HCT116 (cell line): ENCODE measurements around the gene EIF5B. TPM values are rescaled to one million over a fixed set of nuclear protein-coding genes. Genes with fewer than 3 reads are reported as not detected.

Experiments used
- ATAC-seq: fragments of 200-7000 bp; cut with Tn5 transposase; 2 replicates; pipeline ENCODE4 v1.9.1; 2020; ENCODE audit warnings: mild to moderate bottlenecking, moderate library complexity
- BruUV-seq: library from RNA; stranded (reverse); fragments of 400-500 nt; replicated peaks from 2 replicates; lab custom pipeline; 2021; lab: Mats Ljungman, UMichigan
- CTCF ChIA-PET: fragments of 300-600 bp; sonication (Branson Sonifier 250); formaldehyde crosslinking; loops from one replicate; lab custom pipeline; 2021; ENCODE audit warnings: antibody characterized with exemption; lab: Charles Lee
- POLR2A ChIA-PET: fragments of 300-600, 350-600 bp; sonication (Branson Sonifier 250); formaldehyde crosslinking; loops from one replicate; lab custom pipeline; 2021; ENCODE audit warnings: antibody characterized with exemption; lab: Charles Lee
- RAD21 ChIA-PET, 2 experiments: fragments of 300-600 bp; sonication (Branson Sonifier 250); formaldehyde crosslinking; loops; one replicate each; lab custom pipeline; 2023; ENCODE audit warnings: low total read pairs in 2 of 2; ENCODE audit not compliant: uncharacterized antibody in 2 of 2, unreplicated experiment in 2 of 2, low non-redundant PET in 1 of 2; lab: Charles Lee
- DNase-seq: peaks from one replicate; pipeline ENCODE4 v3.0.0-alpha.2; 2010; ENCODE audit warnings: low read depth, low spot score
- H2AFZ ChIP-seq: fragments of 200-600 bp; shearing (Covaris generic), sonication (generic); 2 replicates; pipeline ENCODE4 v1.6.1; 2017; ENCODE audit warnings: low read depth, mixed run types, mixed read lengths, antibody characterized with exemption, low read length; ENCODE audit not compliant: poor library complexity, severe bottlenecking
- H3K27ac ChIP-seq: 2 replicates; pipeline ENCODE4 v1.5.1; 2012; ENCODE audit warnings: low read depth, low read length
- H3K27me3 ChIP-seq: fragments of 200-600 bp; sonication (generic); 2 replicates; pipeline ENCODE4 v1.6.1; 2016; ENCODE audit warnings: mixed run types, low read length, mixed read lengths; ENCODE audit not compliant: insufficient read depth
- H3K36me3 ChIP-seq, 2 experiments: fragments of 200-500 bp in 1 of 2; fragments of 200-600 bp in 1 of 2; sonication (Bioruptor generic) in 1 of 2; sonication (generic) in 1 of 2; 2 replicates each; pipeline versions ENCODE4 v1.5.1 to v1.6.1; 2014 to 2016; ENCODE audit warnings: low read length in 2 of 2, inconsistent platforms in 1 of 2, mixed read lengths in 1 of 2, mixed run types in 1 of 2; ENCODE audit not compliant: insufficient read depth in 2 of 2, control insufficient read depth in 1 of 2
- H3K4me1 ChIP-seq, 2 experiments: fragments of 200-600 bp in 1 of 2; sonication (generic) in 1 of 2; 2 replicates each; pipeline versions ENCODE4 v1.5.1 to v1.6.1; 2012 to 2017; ENCODE audit warnings: low read length in 2 of 2, inconsistent platforms in 1 of 2, mild to moderate bottlenecking in 1 of 2, mixed read lengths in 1 of 2, mixed run types in 1 of 2, moderate library complexity in 1 of 2; ENCODE audit not compliant: insufficient read depth in 2 of 2, control insufficient read depth in 1 of 2
- H3K4me2 ChIP-seq: fragments of 200-600 bp; sonication (generic); 2 replicates; pipeline ENCODE4 v1.6.1; 2017; ENCODE audit warnings: mixed run types, low read length, mixed read lengths
- H3K4me3 ChIP-seq, 2 experiments: fragments of 200-600 bp in 1 of 2; sonication (generic) in 1 of 2; replicated peaks in 1 of 2; 2 replicates each; pipeline ENCODE4 v1.5.1; 2011 to 2016; ENCODE audit warnings: low read length in 2 of 2, control low read depth in 1 of 2, low read depth in 1 of 2, mild to moderate bottlenecking in 1 of 2, mixed read lengths in 1 of 2, mixed run types in 1 of 2
- H3K79me2 ChIP-seq: fragments of 200-600 bp; sonication (generic); 2 replicates; pipeline ENCODE4 v1.6.1; 2017; ENCODE audit warnings: mild to moderate bottlenecking, mixed run types, low read length, moderate library complexity, mixed read lengths; ENCODE audit not compliant: insufficient read depth
- H3K9ac ChIP-seq: fragments of 200-600 bp; sonication (generic); 2 replicates; pipeline ENCODE4 v1.6.1; 2016; ENCODE audit warnings: low read length, mixed read lengths
- H3K9me2 ChIP-seq: fragments of 200-600 bp; sonication (generic), shearing (Covaris generic); 2 replicates; pipeline ENCODE4 v1.6.1; 2017; ENCODE audit warnings: mixed run types, mild to moderate bottlenecking, moderate library complexity; ENCODE audit not compliant: insufficient read depth
- H3K9me3 ChIP-seq, 2 experiments: fragments of 200-500 bp in 1 of 2; fragments of 200-600 bp in 1 of 2; sonication (Bioruptor generic) in 1 of 2; sonication (generic) in 1 of 2; 2 replicates each; pipeline ENCODE4 v1.6.1; 2014 to 2017; ENCODE audit warnings: low read length in 2 of 2, mixed read lengths in 2 of 2, inconsistent platforms in 1 of 2, low read depth in 1 of 2, mild to moderate bottlenecking in 1 of 2, mixed run types in 1 of 2, moderate library complexity in 1 of 2; ENCODE audit not compliant: control insufficient read depth in 1 of 2, insufficient read depth in 1 of 2
- H4K20me1 ChIP-seq: fragments of 200-600 bp; sonication (generic), shearing (Covaris generic); 2 replicates; pipeline ENCODE4 v1.6.1; 2017; ENCODE audit warnings: mixed run types, mild to moderate bottlenecking, moderate library complexity; ENCODE audit not compliant: insufficient read depth
- CBX3 ChIP-seq: IDR thresholded peaks from 2 replicates; pipeline ENCODE4 v1.6.1; 2012; ENCODE audit warnings: low read depth
- ELF1 ChIP-seq: IDR thresholded peaks from 2 replicates; pipeline ENCODE4 v1.6.1; 2012; ENCODE audit warnings: low read depth, borderline replicate concordance
- EZH2 ChIP-seq: fragments of 200-600 bp; sonication (generic); IDR thresholded peaks from 2 replicates; pipeline ENCODE4 v1.6.1; 2017; ENCODE audit warnings: antibody characterized with exemption, mixed run types
- EZH2phosphoT487 ChIP-seq: fragments of 200-600 bp; IDR thresholded peaks from 2 replicates; pipeline ENCODE4 v1.6.1; 2018; ENCODE audit warnings: antibody characterized with exemption, borderline replicate concordance
- FOSL1 ChIP-seq: IDR thresholded peaks from 2 replicates; pipeline ENCODE4 v1.6.1; 2012; ENCODE audit warnings: low read depth
- POLR2A ChIP-seq: IDR thresholded peaks from 2 replicates; pipeline ENCODE4 v1.7.0; 2011; ENCODE audit warnings: borderline replicate concordance; ENCODE audit not compliant: insufficient read depth, insufficient read length; ENCODE audit errors: extremely low read depth
- POLR2AphosphoS5 ChIP-seq: IDR thresholded peaks from 2 replicates; pipeline ENCODE4 v1.6.1; 2011; ENCODE audit warnings: mild to moderate bottlenecking, low read depth, low read length, moderate library complexity
- RAD21 ChIP-seq: IDR thresholded peaks from 2 replicates; pipeline ENCODE4 v1.6.1; 2012; ENCODE audit warnings: low read depth, mild to moderate bottlenecking
- SIN3A ChIP-seq: IDR thresholded peaks from 2 replicates; pipeline ENCODE4 v1.6.1; 2012; ENCODE audit warnings: low read depth
- ZNF274 ChIP-seq: fragments of 200-500 bp; sonication (Bioruptor generic); IDR thresholded peaks from 2 replicates; pipeline ENCODE4 v1.6.1; 2014; ENCODE audit warnings: mild to moderate bottlenecking, low read depth, low read length, inconsistent platforms
- intact Hi-C: fragments of 100-400 bp; cut with micrococcal nuclease; formaldehyde crosslinking; loops from 2 replicates; pipeline ENCODE4 v1.10.0; 2022
- total RNA-seq: library from RNA; stranded (reverse); gene quantifications from one replicate; pipeline ENCODE4 v1.2.1, GENCODE V29; 2021; ENCODE audit not compliant: unreplicated experiment
- TF ChIP-seq, protein P1 (sequence below), 3 experiments: fragments of 200-600 bp in 1 of 3; sonication (generic) in 1 of 3; IDR thresholded peaks in 2 of 3; conservative IDR thresholded peaks in 1 of 3; 2 replicates each; pipeline ENCODE4 v1.5.1; 2012 to 2017; ENCODE audit warnings: low read depth in 2 of 3, low read length in 2 of 3, antibody characterized with exemption in 1 of 3, borderline replicate concordance in 1 of 3, control low read depth in 1 of 3, mild to moderate bottlenecking in 1 of 3, mixed read lengths in 1 of 3, mixed run types in 1 of 3, moderate library complexity in 1 of 3; ENCODE audit not compliant: insufficient read depth in 1 of 3
- TF ChIP-seq, protein P2 (sequence below): IDR thresholded peaks from 2 replicates; pipeline ENCODE4 v1.6.1; 2012; ENCODE audit warnings: low read depth
- TF ChIP-seq, protein P3 (sequence below): IDR thresholded peaks from 2 replicates; pipeline ENCODE4 v1.6.1; 2012

EIF5B gene
- total RNA-seq, 1 experiment from 2014 or later = 65.9 TPM

DNA sequence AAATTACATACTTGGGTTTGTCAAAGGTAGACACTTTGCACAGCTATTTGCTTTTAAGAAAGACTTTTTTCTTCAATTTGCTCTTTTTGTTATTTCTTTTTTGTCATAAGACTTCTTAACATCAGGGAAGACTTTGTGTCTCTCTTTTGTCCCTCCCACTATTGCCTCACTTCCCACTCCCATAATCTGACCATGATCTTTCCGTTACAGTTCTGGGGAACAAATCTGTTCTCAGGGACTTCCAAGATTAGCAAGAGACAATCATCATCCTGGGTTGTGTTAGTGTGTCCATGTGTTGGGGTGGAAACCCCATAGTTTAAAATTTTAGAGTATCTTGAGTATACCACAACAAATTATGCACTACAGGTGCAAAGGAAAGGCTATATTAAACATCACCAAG is 77.4 kb downstream of the EIF5B start:
- Histone ChIP-seq H3K27me3 (no peaks in the 10 kb centered on the region), H3K9me2 (no peaks in the 10 kb centered on the region), H3K9me3 (no peaks in the 10 kb centered on the region), H3K36me3 (peaks cover 16 to 30% of the 10 kb centered on the region in 2 experiments; a peak in 2 of 4 replicates), H3K4me2 (no peak overlapping the region), H3K4me3 (no peak overlapping the region), H3K79me2 (no peaks in the 10 kb centered on the region), H3K9ac (no peak overlapping the region), H3K4me1 (no peaks in the 10 kb centered on the region), H4K20me1 (no peaks in the 10 kb centered on the region), H3K27ac (no peak overlapping the region), H2AFZ (no peak overlapping the region)
- DNase-seq (no peak), ATAC-seq (no peak)
- intact Hi-C loops = no loop called here
- TF ChIP-seq EZH2phosphoT487 = no peak
- TF ChIP-seq ELF1 = no peak
- no peak for TF ChIP-seq POLR2A
- no peak for TF ChIP-seq ZNF274
- CTCF ChIA-PET = interaction anchor here (0.7 kb wide), 1 partner anchor 77 kb away, joined by 3 read pairs; no protein-coding TSS in a partner anchor
- BruUV-seq = no TSS peak
- RAD21 ChIA-PET = no interaction called here
- POLR2A ChIA-PET = no interaction called here

DNA sequence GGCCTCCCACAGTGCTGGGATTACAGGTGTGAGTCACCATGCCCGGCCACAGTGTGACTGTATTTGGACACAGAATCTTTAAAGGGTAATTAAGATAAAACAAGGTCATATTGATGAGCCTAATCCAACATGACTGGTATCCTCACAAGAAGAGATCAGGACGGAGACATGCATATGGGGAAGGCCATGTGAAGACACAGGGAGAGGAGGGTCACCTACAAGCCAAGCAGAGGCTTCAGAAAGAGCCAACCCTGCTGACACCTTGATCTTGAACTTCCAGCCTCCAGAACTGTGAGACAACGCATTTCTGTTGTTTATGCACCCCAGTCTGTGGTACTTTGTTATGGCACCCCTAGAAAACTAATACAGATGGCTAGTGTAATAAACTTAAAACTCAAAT is 80.2 kb downstream of the EIF5B start:
- no peaks in the 10 kb centered on the region for H3K4me1 ChIP-seq
- intact Hi-C loops = no loop called here
- TF ChIP-seq, protein P1, sequence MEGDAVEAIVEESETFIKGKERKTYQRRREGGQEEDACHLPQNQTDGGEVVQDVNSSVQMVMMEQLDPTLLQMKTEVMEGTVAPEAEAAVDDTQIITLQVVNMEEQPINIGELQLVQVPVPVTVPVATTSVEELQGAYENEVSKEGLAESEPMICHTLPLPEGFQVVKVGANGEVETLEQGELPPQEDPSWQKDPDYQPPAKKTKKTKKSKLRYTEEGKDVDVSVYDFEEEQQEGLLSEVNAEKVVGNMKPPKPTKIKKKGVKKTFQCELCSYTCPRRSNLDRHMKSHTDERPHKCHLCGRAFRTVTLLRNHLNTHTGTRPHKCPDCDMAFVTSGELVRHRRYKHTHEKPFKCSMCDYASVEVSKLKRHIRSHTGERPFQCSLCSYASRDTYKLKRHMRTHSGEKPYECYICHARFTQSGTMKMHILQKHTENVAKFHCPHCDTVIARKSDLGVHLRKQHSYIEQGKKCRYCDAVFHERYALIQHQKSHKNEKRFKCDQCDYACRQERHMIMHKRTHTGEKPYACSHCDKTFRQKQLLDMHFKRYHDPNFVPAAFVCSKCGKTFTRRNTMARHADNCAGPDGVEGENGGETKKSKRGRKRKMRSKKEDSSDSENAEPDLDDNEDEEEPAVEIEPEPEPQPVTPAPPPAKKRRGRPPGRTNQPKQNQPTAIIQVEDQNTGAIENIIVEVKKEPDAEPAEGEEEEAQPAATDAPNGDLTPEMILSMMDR (IDR thresholded peaks at IDR 0.05 in 2 of 3, conservative IDR thresholded peaks at IDR 0.05 in 1 of 3; ENCODE audit: borderline replicate concordance in 1 of 3, insufficient read depth in 1 of 3, low read depth in 2 of 3, low read length in 2 of 3) = no peak
- TF ChIP-seq, protein P2, sequence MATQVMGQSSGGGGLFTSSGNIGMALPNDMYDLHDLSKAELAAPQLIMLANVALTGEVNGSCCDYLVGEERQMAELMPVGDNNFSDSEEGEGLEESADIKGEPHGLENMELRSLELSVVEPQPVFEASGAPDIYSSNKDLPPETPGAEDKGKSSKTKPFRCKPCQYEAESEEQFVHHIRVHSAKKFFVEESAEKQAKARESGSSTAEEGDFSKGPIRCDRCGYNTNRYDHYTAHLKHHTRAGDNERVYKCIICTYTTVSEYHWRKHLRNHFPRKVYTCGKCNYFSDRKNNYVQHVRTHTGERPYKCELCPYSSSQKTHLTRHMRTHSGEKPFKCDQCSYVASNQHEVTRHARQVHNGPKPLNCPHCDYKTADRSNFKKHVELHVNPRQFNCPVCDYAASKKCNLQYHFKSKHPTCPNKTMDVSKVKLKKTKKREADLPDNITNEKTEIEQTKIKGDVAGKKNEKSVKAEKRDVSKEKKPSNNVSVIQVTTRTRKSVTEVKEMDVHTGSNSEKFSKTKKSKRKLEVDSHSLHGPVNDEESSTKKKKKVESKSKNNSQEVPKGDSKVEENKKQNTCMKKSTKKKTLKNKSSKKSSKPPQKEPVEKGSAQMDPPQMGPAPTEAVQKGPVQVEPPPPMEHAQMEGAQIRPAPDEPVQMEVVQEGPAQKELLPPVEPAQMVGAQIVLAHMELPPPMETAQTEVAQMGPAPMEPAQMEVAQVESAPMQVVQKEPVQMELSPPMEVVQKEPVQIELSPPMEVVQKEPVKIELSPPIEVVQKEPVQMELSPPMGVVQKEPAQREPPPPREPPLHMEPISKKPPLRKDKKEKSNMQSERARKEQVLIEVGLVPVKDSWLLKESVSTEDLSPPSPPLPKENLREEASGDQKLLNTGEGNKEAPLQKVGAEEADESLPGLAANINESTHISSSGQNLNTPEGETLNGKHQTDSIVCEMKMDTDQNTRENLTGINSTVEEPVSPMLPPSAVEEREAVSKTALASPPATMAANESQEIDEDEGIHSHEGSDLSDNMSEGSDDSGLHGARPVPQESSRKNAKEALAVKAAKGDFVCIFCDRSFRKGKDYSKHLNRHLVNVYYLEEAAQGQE = no peak
- TF ChIP-seq ZNF274 = no peak
- TF ChIP-seq, protein P3, sequence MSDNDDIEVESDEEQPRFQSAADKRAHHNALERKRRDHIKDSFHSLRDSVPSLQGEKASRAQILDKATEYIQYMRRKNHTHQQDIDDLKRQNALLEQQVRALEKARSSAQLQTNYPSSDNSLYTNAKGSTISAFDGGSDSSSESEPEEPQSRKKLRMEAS = no peak
- no peak for TF ChIP-seq SIN3A
- TF ChIP-seq EZH2phosphoT487 = no peak
- TF ChIP-seq FOSL1 = no peak
- TF ChIP-seq ELF1 = no peak
- no peak for TF ChIP-seq EZH2
- no peak for TF ChIP-seq POLR2A
- TF ChIP-seq POLR2AphosphoS5 = no peak
- TF ChIP-seq CBX3 = no peak
- no peak for TF ChIP-seq RAD21
- TF ChIP-seq, all 23 proteins: peak for 0
- H3K9ac ChIP-seq = no peak overlapping the region
- no peak overlapping the region for H3K4me3 ChIP-seq
- DNase-seq = no peak
- no peak for ATAC-seq
- no peaks in the 10 kb centered on the region for H4K20me1 ChIP-seq
- no peaks in the 10 kb centered on the region for H3K27me3 ChIP-seq
- RAD21 ChIA-PET = no interaction called here
- H3K79me2 ChIP-seq = no peaks in the 10 kb centered on the region
- H3K9me3 ChIP-seq = no peaks in the 10 kb centered on the region
- POLR2A ChIA-PET = no interaction called here
- no peak overlapping the region for H3K4me2 ChIP-seq
- H3K9me2 ChIP-seq = no peaks in the 10 kb centered on the region
- no peak overlapping the region for H3K27ac ChIP-seq
- peaks cover 22 to 30% of the 10 kb centered on the region in 2 experiments; a peak in 2 of 4 replicates for H3K36me3 ChIP-seq
- CTCF ChIA-PET = no interaction called here
- BruUV-seq = no TSS peak
- H2AFZ ChIP-seq = no peak overlapping the region
